GM12864 (cell line): ENCODE measurements around the gene CSKMT.

ENCODE experiments used
- DNase-seq: peaks from one replicate; pipeline ENCODE4 v3.0.0-alpha.2; 2011; ENCODE audit warnings: low read depth
- H3K4me3 ChIP-seq: 2 replicates; pipeline ENCODE4 v1.5.1; 2011; ENCODE audit warnings: mild to moderate bottlenecking, low read depth, low read length, control low read depth
- TF ChIP-seq, protein P1 (sequence below): IDR thresholded peaks from 2 replicates; pipeline ENCODE4 v1.5.1; 2011; ENCODE audit warnings: low read depth, mild to moderate bottlenecking, moderate library complexity, low read length, control low read depth, inconsistent platforms; ENCODE audit errors: missing control alignments

The CSKMT gene

GRCh38 chr11:62664405-62665074 is 572 bp upstream of the CSKMT start:
- peak overlapping the region; percentile 69 for H3K4me3 ChIP-seq
- no peak for DNase-seq
- TF ChIP-seq, protein P1, sequence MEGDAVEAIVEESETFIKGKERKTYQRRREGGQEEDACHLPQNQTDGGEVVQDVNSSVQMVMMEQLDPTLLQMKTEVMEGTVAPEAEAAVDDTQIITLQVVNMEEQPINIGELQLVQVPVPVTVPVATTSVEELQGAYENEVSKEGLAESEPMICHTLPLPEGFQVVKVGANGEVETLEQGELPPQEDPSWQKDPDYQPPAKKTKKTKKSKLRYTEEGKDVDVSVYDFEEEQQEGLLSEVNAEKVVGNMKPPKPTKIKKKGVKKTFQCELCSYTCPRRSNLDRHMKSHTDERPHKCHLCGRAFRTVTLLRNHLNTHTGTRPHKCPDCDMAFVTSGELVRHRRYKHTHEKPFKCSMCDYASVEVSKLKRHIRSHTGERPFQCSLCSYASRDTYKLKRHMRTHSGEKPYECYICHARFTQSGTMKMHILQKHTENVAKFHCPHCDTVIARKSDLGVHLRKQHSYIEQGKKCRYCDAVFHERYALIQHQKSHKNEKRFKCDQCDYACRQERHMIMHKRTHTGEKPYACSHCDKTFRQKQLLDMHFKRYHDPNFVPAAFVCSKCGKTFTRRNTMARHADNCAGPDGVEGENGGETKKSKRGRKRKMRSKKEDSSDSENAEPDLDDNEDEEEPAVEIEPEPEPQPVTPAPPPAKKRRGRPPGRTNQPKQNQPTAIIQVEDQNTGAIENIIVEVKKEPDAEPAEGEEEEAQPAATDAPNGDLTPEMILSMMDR: no peak

GRCh38 chr11:62665599-62666258 is 617 bp downstream of the CSKMT start:
- DNase-seq: no peak
- H3K4me3 ChIP-seq: peak overlapping the region; percentile 69
- TF ChIP-seq, protein P1: no peak

GRCh38 chr11:62666259-62666926 is 1.3 kb downstream of the CSKMT start:
- TF ChIP-seq, protein P1: no peak
- peak overlapping the region; percentile 69 for H3K4me3 ChIP-seq
- no peak for DNase-seq

DNA sequence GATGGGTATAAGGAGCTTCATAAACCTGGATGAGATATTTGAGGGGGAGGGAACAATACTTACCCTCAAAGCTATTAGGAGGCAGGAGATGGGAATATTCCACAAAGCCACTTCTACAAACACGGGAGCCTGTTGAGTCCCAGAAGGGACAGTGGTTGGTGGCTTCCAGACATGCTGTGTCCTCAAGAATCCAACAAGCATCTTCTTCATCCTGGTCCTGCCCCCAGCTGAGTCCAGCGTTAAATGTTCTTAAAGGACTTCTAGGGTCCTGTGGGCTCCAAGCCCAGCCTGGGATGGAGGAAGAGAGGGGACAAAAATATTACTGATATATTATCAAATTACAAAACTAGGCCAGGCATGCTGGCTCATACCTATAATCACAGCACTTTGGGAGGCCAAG is 2.3 kb downstream of the CSKMT start:
- H3K4me3 ChIP-seq: peak overlapping the region; percentile 69; the same call in 1 of the 2 replicates
- TF ChIP-seq, protein P1: no peak
- no peak for DNase-seq

DNA sequence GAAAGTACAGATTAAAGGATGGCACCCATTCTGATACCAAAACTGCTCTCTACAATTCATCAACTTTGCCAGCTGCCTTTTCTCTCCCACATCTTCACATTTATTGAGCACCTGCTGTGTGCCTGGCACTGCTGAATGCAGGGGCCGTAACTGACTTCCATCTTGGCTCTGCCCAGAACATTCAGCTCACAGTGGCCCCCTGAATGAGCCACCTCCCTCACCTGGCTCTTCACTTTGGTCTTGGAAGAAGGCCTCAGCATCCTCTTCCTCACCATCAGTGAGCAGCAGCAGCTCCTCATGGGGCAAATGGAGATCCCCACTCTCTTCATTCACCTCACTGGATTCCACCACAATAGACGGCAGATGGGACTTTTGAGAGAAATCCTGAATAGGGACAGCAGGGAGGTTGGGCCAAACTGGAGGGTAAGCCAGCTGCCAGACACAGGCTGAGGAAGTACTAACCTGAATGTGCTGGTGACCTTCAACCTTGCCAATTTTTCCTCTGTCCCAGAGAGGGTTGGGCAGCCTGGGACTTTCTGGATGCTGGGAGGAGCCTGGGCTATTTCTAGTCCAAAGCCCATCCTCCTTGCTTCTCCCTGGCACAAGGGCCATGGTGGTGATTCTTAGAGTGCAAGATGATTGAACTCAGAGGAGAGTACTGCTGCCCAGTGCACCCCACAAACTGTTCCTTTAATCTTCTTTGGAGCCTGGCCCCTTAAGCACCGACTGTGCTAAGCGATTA is 4.5 kb downstream of the CSKMT start:
- H3K4me3 ChIP-seq: no peak overlapping the region
- DNase-seq: no peak
- TF ChIP-seq, protein P1: no peak

DNA sequence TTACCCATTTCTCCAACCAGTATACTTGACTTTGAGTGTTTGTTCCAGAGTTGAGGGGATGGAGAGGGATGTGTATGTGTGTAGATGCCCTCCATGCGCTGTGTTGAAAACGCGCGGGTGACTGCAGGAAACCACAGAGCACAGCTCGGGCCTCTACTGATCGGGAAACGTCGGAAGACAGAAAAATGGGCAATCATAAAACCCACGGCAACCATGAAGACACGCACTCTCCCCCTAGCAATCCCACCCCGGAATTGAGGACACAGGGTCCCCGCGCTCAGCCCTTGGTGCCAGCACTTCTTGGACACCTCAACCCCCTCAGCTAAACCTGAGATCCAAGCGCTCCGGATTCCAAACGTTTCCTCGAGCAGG is 6.1 kb downstream of the CSKMT start:
- no peak for DNase-seq
- H3K4me3 ChIP-seq: peak overlapping the region; percentile 88
- TF ChIP-seq, protein P1: no peak
